AG04449 (cell line): ENCODE results near the gene LRTM1.

Source experiments
- CTCF ChIA-PET: fragments of 350-600 bp; formaldehyde crosslinking; extraction: SDS; loops from one replicate; lab custom pipeline; 2021; ENCODE audit warnings: antibody characterized with exemption; lab: Yijun Ruan, JAX
- POLR2A ChIA-PET: fragments of 400-600, 350-600 bp; formaldehyde crosslinking; extraction: SDS; loops from one replicate; lab custom pipeline; 2020; ENCODE audit warnings: antibody characterized with exemption, inconsistent platforms; lab: Yijun Ruan, JAX
- DNase-seq: peaks from one replicate; pipeline ENCODE4 v3.0.0-alpha.2; 2010; ENCODE audit warnings: low read depth, low spot score
- H3K4me3 ChIP-seq: 2 replicates; pipeline ENCODE4 v1.5.1; 2011; ENCODE audit warnings: low read depth, mild to moderate bottlenecking, control low read depth, low read length
- CTCF ChIP-seq: IDR thresholded peaks from one replicate; pipeline ENCODE4 v1.5.1; 2011; ENCODE audit warnings: mild to moderate bottlenecking, moderate library complexity, low read length, control low read depth, inconsistent platforms; ENCODE audit not compliant: insufficient read depth; ENCODE audit errors: missing control alignments

The LRTM1 gene

DNA sequence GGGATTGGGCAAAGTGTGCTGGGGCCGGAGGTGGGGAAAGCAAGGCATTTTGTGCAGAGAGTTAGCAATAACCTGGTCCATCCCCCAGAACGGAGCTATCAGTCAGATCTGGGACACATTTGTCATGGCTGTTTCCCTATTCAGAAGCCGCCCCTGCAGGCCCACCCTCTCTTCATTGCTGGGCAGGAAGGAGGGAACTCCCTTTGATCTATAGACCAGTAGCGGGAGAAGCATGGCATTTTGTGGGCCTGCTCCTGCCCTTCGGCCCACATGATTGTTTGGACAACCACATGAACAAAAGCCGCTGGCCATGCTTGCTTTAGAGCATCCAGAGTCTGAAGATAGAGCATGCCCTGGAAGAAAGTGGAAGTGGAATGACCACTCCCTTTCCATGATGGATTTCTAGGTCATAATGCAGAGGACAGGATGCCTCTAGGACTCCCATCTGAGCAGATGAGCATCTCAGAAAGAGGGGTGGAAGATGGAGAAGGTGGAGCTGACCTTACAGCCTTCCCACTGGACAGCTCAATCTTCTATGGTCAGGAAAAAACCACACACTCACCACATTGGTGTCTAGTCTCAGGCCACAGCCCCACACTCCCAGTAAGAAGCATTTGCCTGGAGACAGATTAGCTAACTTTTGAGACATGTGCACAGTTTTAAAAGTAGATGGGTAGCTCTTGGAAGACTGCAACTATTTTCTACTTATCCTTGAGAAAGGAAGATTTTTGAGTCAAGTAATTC lies 11.9 kb upstream of the LRTM1 start:
- DNase-seq = no peak
- TF ChIP-seq CTCF = no peak
- ChIA-PET CTCF (interaction anchor here (0.8 to 1.3 kb wide), 5 partner anchors 9 to 63 kb away, joined by 3 read pairs; no protein-coding TSS in a partner anchor), POLR2A (no interaction called here)
- H3K4me3 ChIP-seq = no peak overlapping the region

- H3K4me3 ChIP-seq = no peak overlapping the region
- no peak for DNase-seq
- TF ChIP-seq CTCF = no peak
- ChIA-PET CTCF (interaction anchor here (1.3 to 1.7 kb wide), 2 partner anchors 9 to 13 kb away, joined by 3 to 7 read pairs; no protein-coding TSS in a partner anchor), POLR2A (no interaction called here)
These were observed 8.7 kb upstream of the LRTM1 start for GRCh38 chr3:54936561-54936960.

GRCh38 chr3:54935869-54936268 lies 8.0 kb upstream of the LRTM1 start:
- no peak for DNase-seq
- TF ChIP-seq CTCF = no peak
- ChIA-PET CTCF (interaction anchor here (1.3 to 1.7 kb wide), 2 partner anchors 10 to 14 kb away, joined by 3 to 7 read pairs; no protein-coding TSS in a partner anchor), POLR2A (no interaction called here)
- no peak overlapping the region for H3K4me3 ChIP-seq

DNA sequence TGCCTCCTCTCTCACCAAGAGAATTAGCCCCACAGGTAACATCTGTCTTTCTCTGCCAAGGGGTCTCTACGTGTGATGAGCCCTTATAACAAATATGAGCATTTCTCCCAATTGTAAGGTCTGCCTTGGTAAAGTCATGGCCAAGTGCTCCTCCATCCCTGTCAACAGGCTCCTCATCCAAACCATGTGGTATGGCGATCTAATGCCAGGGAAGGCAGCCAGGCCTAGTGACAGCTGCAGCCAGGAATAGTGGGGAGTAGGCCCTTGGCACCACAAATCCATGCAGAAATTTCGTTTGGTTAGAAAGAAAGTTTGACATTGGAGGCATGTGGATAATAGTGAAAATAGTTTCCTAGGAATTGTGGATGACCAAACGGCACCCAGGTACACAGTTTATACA lies 4.7 kb upstream of the LRTM1 start:
- H3K4me3 ChIP-seq = no peak overlapping the region
- no peak for TF ChIP-seq CTCF
- no peak for DNase-seq
- CTCF ChIA-PET = no interaction called here
- POLR2A ChIA-PET = no interaction called here

DNA sequence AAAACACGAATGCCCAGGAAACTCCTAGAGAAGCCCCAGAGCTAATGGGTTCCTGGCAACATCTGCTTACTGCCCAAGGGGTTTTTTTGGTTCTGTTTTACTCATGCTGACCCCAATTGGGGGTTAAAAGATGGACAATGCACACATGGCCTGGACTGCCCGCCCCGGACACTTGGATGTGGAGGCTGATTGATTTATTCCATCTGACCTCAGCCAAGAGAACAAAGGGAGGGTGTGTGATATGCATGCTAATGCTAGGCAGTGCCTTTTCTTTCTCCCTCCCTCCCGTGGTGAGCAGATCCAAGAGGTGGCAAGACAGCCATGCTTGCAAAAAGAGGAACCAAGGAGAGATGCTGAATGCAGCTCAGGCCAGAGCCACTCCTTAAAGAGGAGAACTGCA lies 3.3 kb upstream of the LRTM1 start:
- DNase-seq = no peak
- POLR2A ChIA-PET = no interaction called here
- no peak overlapping the region for H3K4me3 ChIP-seq
- TF ChIP-seq CTCF = no peak
- CTCF ChIA-PET = interaction anchor here (1.5 kb wide), 1 partner anchor 16 kb away, joined by 3 read pairs; no protein-coding TSS in a partner anchor

DNA sequence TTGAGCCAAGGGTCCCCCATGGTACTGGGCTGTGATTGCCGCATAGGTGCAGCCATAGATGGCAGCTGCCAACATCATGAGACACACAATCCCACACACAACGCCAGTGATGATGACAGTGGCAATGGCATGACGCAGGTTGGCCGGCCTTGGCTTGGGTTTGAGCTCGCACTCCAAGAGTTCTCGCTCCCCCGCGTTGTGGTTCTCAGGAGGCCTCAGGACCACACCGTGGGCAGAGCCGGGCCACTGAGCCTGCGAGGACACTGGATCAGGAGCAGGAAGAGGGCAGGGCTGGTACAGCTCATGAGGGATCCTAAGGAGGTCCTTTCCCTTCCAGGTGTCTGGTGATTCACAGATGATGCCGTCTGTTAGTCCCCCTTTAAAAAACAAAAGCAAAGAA lies 9.3 kb downstream of the LRTM1 start:
- no peak for TF ChIP-seq CTCF
- ChIA-PET POLR2A (no interaction called here), CTCF (interaction anchor here (1.0 kb wide), 1 partner anchor 20 kb away, joined by 3 read pairs; no protein-coding TSS in a partner anchor)

More for the DNA sequence above, 9.3 kb downstream of the LRTM1 start:
- H3K4me3 ChIP-seq = no peak overlapping the region
- DNase-seq = no peak
